Fibroblast of the aortic adventitia (primary cell): Measurements from ENCODE around the gene RNF145. TPM values are rescaled to one million over a fixed set of nuclear protein-coding genes. Genes with fewer than 3 reads are reported as not detected.
A peak's percentile ranks its signal among the peaks of the same experiment; 100 is the strongest.

Experiments used
- DNase-seq: peaks from one replicate; pipeline ENCODE4 v3.0.0-alpha.2; 2010; ENCODE audit warnings: low read depth
- H3K4me3 ChIP-seq: 2 replicates; pipeline ENCODE4 v1.5.1; 2011; ENCODE audit warnings: low read depth, mild to moderate bottlenecking, control low read depth, low read length, moderate library complexity
- CTCF ChIP-seq: IDR thresholded peaks from 2 replicates; pipeline ENCODE4 v1.5.1; 2011; ENCODE audit warnings: mild to moderate bottlenecking, low read length, control low read depth, inconsistent platforms; ENCODE audit not compliant: insufficient read depth
- total RNA-seq: library from RNA; depleted of rRNA; stranded (reverse); fragments of >200 nt; gene quantifications from 2 replicates; pipeline ENCODE4 v1.2.3, GENCODE V29; 2012; ENCODE audit warnings: low replicate concordance

Gene RNF145
- total RNA-seq, 1 donor = 35.2 TPM

DNA sequence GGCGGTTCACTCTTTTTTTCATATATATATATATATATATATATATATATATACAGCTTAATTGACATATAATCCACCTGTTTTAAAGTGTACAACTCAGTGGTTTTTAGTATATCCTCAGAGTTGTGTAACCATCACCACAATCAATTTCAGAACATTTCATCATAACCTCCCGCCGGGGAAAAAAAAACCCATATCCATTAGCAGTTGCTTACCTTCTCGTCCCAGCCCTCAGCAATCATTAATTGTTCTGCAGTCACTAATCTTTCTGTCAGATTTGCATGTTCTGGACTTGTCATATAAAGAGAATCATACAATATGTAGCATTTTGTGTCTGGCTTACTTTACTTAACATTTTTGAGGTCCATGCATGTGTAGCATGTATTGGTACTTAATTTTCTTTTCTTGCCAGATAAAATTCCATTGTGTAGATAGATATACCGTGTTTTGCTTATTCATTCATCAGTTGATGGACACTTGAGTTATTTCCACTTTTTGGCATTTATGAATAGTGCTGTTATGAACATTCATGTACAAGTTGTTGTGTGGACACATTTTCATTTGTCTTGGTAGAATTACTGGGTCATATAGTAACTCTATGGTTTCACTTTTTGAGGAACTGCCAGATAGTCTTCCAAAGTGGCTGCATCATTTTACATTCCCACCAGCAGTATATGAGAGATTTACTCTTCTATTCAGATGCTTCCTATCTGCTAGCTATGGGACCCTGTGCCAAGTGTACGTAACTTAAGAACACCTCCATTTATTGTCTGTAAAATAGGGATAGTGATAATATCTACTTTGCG is 3.5 kb upstream of the RNF145 start:
- no peak overlapping the region for H3K4me3 ChIP-seq
- DNase-seq = no peak
- TF ChIP-seq CTCF = no peak

DNA sequence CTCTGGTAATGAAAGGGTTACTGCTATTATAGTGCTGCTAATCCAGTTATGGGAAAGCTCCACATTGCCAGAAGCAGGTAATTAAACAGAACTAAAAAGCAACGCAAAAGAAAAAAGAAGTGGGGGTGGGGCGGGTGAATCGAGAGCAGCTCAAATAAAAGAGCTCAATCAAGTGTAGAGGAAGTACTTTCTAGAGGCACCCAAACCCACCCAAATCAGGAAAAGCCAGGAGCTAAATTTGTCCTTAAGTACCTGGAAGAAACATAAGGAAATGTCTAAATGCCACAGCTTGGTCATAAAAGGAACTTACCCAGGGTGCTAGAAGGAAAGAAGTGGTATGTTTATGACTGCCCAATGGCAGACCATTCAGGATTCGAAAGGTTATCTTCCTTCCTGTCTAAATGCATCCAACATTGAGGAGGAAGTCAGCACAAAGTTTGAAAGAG is 2.4 kb upstream of the RNF145 start:
- no peak overlapping the region for H3K4me3 ChIP-seq
- TF ChIP-seq CTCF = no peak
- DNase-seq = no peak

DNA sequence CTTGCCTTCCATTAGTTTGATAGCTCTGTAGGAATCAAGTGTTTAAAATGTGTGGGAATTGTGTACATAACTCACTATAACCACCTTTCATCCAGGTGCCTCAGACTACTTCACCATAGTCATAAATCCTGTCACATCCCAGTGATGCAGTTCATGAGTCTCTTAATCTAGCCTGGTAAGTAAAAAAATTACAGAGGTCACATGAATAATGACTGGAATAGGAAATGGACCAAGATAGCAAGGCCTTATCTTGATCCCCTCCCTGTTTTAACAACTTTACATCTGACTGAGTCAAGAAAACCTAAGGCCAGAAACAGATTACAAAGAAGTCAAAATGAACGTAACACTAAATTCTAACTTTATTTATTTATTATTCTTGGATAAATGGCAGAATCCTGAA is 1.5 kb upstream of the RNF145 start:
- no peak for DNase-seq
- no peak for TF ChIP-seq CTCF
- no peak overlapping the region for H3K4me3 ChIP-seq

GRCh38 chr5:159210210-159210661 is 883 bp upstream of the RNF145 start:
- no peak for TF ChIP-seq CTCF
- DNase-seq = no peak
- H3K4me3 ChIP-seq = no peak overlapping the region

GRCh38 chr5:159208514-159209437 is 577 bp downstream of the RNF145 start:
- peak; percentile 46 for DNase-seq
- TF ChIP-seq CTCF = no peak
- H3K4me3 ChIP-seq = peak overlapping the region; percentile 89

- peak overlapping the region; percentile 89 for H3K4me3 ChIP-seq
- peak; percentile 2 for TF ChIP-seq CTCF
- peak; percentile 75 for DNase-seq
Measured at GRCh38 chr5:159207686-159208513, 1.5 kb downstream of the RNF145 start.
